Astrocyte (in vitro differentiated cells and primary cell): ENCODE data around the gene KRTAP5-3. TPM values are rescaled to one million over a fixed set of nuclear protein-coding genes. Genes with fewer than 3 reads are reported as not detected.
A peak's percentile ranks its signal among the peaks of the same experiment; 100 is the strongest.
"Not testable (repeated sequence)": the region's sequence is repeated elsewhere in the genome, so short reads cannot be mapped to it uniquely, and the experiment has no call there.

Experiments used
- DNase-seq: peaks from one replicate; pipeline ENCODE4 v3.0.0-alpha.2; 2010; ENCODE audit warnings: low read depth
- FAIRE-seq: peaks from 2 replicates; lab custom pipeline; 2011; peaks lifted over from hg19 to GRCh38; lab: Jason Lieb, UNC
- H2AFZ ChIP-seq: 2 replicates; pipeline ENCODE4 v1.6.0; 2012; ENCODE audit warnings: low read depth, low read length, inconsistent platforms
- H3K27ac ChIP-seq: 2 replicates; pipeline ENCODE4 v1.5.1; 2011; ENCODE audit warnings: low read depth, low read length, inconsistent platforms
- H3K27me3 ChIP-seq: 2 replicates; pipeline ENCODE4 v1.6.0; 2011; ENCODE audit warnings: low read length, inconsistent platforms; ENCODE audit not compliant: insufficient read depth
- H3K36me3 ChIP-seq: 2 replicates; pipeline ENCODE4 v1.5.1; 2011; ENCODE audit warnings: low read length, inconsistent platforms; ENCODE audit not compliant: insufficient read depth
- H3K4me1 ChIP-seq: 2 replicates; pipeline ENCODE4 v1.5.1; 2011; ENCODE audit warnings: low read length, inconsistent platforms; ENCODE audit not compliant: insufficient read depth
- H3K4me2 ChIP-seq: 2 replicates; pipeline ENCODE4 v1.6.0; 2012; ENCODE audit warnings: low read length, inconsistent platforms
- H3K4me3 ChIP-seq: 2 replicates; pipeline ENCODE4 v1.5.1; 2011; ENCODE audit warnings: low read depth, mild to moderate bottlenecking, low read length, inconsistent platforms; ENCODE audit not compliant: insufficient read depth
- H3K79me2 ChIP-seq: 2 replicates; pipeline ENCODE4 v1.6.0; 2012; ENCODE audit warnings: mild to moderate bottlenecking, low read length, inconsistent platforms; ENCODE audit not compliant: insufficient read depth
- H3K9ac ChIP-seq: 2 replicates; pipeline ENCODE4 v1.6.0; 2012; ENCODE audit warnings: mild to moderate bottlenecking, low read length, inconsistent platforms
- H3K9me3 ChIP-seq: 2 replicates; pipeline ENCODE4 v1.5.1; 2012; ENCODE audit warnings: low read depth, mild to moderate bottlenecking, low read length, inconsistent platforms; ENCODE audit not compliant: insufficient read depth
- H4K20me1 ChIP-seq: 2 replicates; pipeline ENCODE4 v1.6.0; 2012; ENCODE audit warnings: low read length, inconsistent platforms; ENCODE audit not compliant: insufficient read depth
- H3K27ac Mint-ChIP-seq: one replicate; pipeline ENCODE4 v1.8.0; 2021; ENCODE audit warnings: mild to moderate bottlenecking, mixed read lengths; ENCODE audit not compliant: unreplicated experiment
- H3K27me3 Mint-ChIP-seq: one replicate; pipeline ENCODE4 v1.8.0; 2021; ENCODE audit warnings: low read depth, mixed read lengths; ENCODE audit not compliant: unreplicated experiment
- H3K36me3 Mint-ChIP-seq: one replicate; pipeline ENCODE4 v1.8.0; 2021; ENCODE audit warnings: low read depth, mixed read lengths; ENCODE audit not compliant: unreplicated experiment
- H3K4me1 Mint-ChIP-seq: one replicate; pipeline ENCODE4 v1.8.0; 2021; ENCODE audit warnings: low read depth, mixed read lengths; ENCODE audit not compliant: unreplicated experiment
- H3K4me3 Mint-ChIP-seq: one replicate; pipeline ENCODE4 v1.8.0; 2021; ENCODE audit warnings: mild to moderate bottlenecking, moderate library complexity, mixed read lengths; ENCODE audit not compliant: unreplicated experiment
- H3K9me3 Mint-ChIP-seq: one replicate; pipeline ENCODE4 v1.8.0; 2021; ENCODE audit warnings: mild to moderate bottlenecking, mixed read lengths; ENCODE audit not compliant: unreplicated experiment
- EZH2 ChIP-seq: IDR thresholded peaks from 2 replicates; pipeline ENCODE4 v1.6.1; 2012; ENCODE audit warnings: mild to moderate bottlenecking, low read length, inconsistent platforms; ENCODE audit not compliant: insufficient read depth
- total RNA-seq: library from RNA; stranded (reverse); gene quantifications from 2 replicates; pipeline ENCODE4 v1.2.1, GENCODE V29; 2021
- TF ChIP-seq, protein P1 (sequence below): IDR thresholded peaks from 2 replicates; pipeline ENCODE4 v1.5.1; 2011; ENCODE audit warnings: low read depth, mild to moderate bottlenecking, inconsistent platforms, low read length, moderate library complexity; ENCODE audit not compliant: insufficient read depth

The KRTAP5-3 gene
- total RNA-seq, 1 donor from 2014 or later: not detected

DNA sequence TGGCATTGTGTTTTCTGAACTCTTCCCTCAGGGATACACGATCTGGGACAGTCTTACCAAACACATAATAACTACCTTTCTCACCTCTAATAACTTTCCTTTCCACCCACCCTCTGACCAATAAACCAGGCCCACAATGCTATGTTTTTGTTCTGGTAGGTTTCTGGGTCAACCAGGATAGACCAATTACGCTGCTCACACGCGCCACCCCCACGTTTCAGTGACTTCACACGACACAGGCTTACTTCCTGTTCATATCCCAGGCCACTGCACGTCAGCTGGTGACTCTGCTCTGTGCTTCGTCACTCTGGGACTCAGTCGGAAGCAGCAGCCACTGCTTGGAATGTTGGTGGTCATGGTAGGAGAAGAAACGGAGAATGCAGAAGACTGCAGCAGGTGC is 11.2 kb upstream of the KRTAP5-3 start:
- Histone ChIP-seq H3K4me1 (no peaks in the 10 kb centered on the region), H2AFZ (no peak overlapping the region), H3K4me3 (no peak overlapping the region), H3K4me2 (no peak overlapping the region), H3K9ac (no peak overlapping the region), H3K9me3 (no peaks in the 10 kb centered on the region), H3K79me2 (no peaks in the 10 kb centered on the region), H4K20me1 (no peaks in the 10 kb centered on the region), H3K27ac (no peak overlapping the region), H3K36me3 (no peaks in the 10 kb centered on the region), H3K27me3 (peaks cover 9% of the 10 kb centered on the region)
- Mint-ChIP-seq H3K36me3 (peaks cover 3% of the 10 kb centered on the region), H3K27ac (no peak overlapping the region), H3K9me3 (peaks cover 16% of the 10 kb centered on the region), H3K4me1 (no peaks in the 10 kb centered on the region), H3K4me3 (no peak overlapping the region), H3K27me3 (peaks cover 60% of the 10 kb centered on the region)
- no peak for DNase-seq
- no peak for TF ChIP-seq EZH2
- TF ChIP-seq, protein P1, sequence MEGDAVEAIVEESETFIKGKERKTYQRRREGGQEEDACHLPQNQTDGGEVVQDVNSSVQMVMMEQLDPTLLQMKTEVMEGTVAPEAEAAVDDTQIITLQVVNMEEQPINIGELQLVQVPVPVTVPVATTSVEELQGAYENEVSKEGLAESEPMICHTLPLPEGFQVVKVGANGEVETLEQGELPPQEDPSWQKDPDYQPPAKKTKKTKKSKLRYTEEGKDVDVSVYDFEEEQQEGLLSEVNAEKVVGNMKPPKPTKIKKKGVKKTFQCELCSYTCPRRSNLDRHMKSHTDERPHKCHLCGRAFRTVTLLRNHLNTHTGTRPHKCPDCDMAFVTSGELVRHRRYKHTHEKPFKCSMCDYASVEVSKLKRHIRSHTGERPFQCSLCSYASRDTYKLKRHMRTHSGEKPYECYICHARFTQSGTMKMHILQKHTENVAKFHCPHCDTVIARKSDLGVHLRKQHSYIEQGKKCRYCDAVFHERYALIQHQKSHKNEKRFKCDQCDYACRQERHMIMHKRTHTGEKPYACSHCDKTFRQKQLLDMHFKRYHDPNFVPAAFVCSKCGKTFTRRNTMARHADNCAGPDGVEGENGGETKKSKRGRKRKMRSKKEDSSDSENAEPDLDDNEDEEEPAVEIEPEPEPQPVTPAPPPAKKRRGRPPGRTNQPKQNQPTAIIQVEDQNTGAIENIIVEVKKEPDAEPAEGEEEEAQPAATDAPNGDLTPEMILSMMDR: no peak
- FAIRE-seq: no peak

DNA sequence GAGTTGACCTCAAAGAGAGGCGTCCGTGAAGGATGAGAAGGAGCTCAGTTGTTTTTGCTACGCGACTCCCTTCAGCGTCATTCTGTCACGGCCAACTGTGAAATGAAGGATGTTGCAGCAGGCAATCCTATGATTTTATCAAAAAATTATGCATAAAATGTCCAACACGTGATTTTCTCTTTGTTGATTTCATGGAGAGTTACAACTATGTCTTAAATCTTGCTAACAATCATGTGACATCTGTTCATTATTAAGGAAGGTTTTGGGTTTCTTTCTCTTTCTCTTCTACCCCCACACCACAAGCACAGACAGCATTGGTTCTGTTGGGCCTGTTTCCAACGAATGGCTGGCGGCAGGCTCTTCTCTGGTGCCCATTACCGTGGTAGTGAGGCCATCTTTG is 10.0 kb upstream of the KRTAP5-3 start:
- H3K9me3 Mint-ChIP-seq: peaks cover 19% of the 10 kb centered on the region
- no peaks in the 10 kb centered on the region for H3K4me1 ChIP-seq
- peaks cover 9% of the 10 kb centered on the region for H3K27me3 ChIP-seq
- H3K4me3 Mint-ChIP-seq: no peak overlapping the region
- H2AFZ ChIP-seq: no peak overlapping the region
- no peaks in the 10 kb centered on the region for H3K9me3 ChIP-seq
- H3K27me3 Mint-ChIP-seq: peaks cover 55% of the 10 kb centered on the region
- H3K36me3 ChIP-seq: no peaks in the 10 kb centered on the region
- H3K36me3 Mint-ChIP-seq: peaks cover 3% of the 10 kb centered on the region
- H3K4me2 ChIP-seq: no peak overlapping the region
- no peaks in the 10 kb centered on the region for H3K79me2 ChIP-seq
- H3K4me3 ChIP-seq: no peak overlapping the region
- no peak for FAIRE-seq
- no peak overlapping the region for H3K27ac ChIP-seq
- TF ChIP-seq EZH2: no peak
- TF ChIP-seq, protein P1: no peak
- no peaks in the 10 kb centered on the region for H4K20me1 ChIP-seq
- DNase-seq: no peak
- H3K9ac ChIP-seq: no peak overlapping the region
- no peak overlapping the region for H3K27ac Mint-ChIP-seq
- H3K4me1 Mint-ChIP-seq: no peaks in the 10 kb centered on the region

DNA sequence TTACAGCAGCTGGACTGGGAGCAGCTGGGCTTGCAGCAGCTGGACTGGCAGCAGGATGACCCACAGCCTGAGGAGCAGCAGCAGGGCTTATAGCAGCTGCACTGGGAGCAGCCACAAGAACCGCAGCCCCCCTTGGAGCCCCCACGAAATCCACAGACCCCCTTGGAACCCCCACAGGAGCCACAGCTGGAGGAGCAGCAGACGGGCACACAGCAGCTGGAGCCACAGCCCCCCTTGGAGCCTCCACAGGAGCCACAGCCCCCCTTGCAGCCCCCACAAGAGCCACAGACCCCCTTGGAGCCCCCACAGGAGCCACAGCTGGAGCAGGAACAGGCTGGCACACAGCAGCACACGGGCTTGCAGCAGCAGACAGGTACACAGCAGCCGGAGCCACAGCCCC is 362 bp downstream of the KRTAP5-3 start:
- not testable (repeated sequence) for H3K79me2 ChIP-seq, H3K36me3 ChIP-seq, H4K20me1 ChIP-seq, H3K27ac ChIP-seq, H3K9ac ChIP-seq, H3K9me3 ChIP-seq, FAIRE-seq, H3K9me3 Mint-ChIP-seq, H3K4me3 ChIP-seq, H3K36me3 Mint-ChIP-seq, H3K27ac Mint-ChIP-seq, H3K4me2 ChIP-seq, H2AFZ ChIP-seq, H3K4me3 Mint-ChIP-seq, H3K4me1 Mint-ChIP-seq, H3K4me1 ChIP-seq, DNase-seq
- peaks cover 22% of the 10 kb centered on the region for H3K27me3 ChIP-seq
- peaks cover 32% of the 10 kb centered on the region for H3K27me3 Mint-ChIP-seq

DNA sequence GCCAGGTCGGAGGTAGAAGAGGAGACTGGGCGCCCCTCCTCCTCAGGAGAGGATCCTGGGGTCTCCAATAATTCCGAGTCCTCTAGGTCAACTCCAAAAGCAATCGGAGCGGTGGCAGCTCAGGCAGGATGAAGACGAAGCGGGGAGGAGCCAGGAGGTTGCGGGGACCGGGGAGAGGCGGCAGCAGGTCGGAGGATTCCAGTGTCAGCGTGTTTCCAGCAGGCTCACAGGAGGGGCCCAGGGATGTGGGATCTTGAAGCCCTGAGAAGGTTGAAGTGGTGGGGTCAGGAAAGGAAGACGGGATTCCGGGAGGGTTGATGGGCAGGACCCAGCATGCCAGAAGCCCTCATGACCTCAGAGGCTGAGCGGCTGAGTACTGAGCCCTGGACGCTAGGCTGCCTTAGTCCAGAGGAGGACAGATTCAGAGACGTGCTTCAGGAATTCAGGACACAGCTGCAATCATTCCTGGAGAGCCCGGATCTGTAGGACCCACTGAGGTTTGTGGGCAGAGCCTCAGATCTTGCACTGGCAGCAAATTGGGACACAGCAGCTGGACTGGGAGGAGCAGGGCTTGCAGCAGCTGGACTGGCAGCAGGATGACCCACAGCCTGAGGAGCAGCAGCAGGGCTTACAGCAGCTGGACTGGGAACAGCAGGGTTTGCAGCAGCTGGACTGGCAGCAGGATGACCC is 962 bp downstream of the KRTAP5-3 start:
- H3K4me1 ChIP-seq, H3K9me3 ChIP-seq, H3K4me1 Mint-ChIP-seq, H3K36me3 Mint-ChIP-seq, H3K9ac ChIP-seq, H3K4me3 ChIP-seq, H2AFZ ChIP-seq, H3K9me3 Mint-ChIP-seq, FAIRE-seq, H3K27ac ChIP-seq, H3K4me2 ChIP-seq, H3K36me3 ChIP-seq, H3K4me3 Mint-ChIP-seq, DNase-seq, H4K20me1 ChIP-seq, H3K79me2 ChIP-seq: not testable (repeated sequence)
- Mint-ChIP-seq H3K27ac (peak overlapping the region; percentile 80), H3K27me3 (peaks cover 34% of the 10 kb centered on the region)
- peaks cover 25% of the 10 kb centered on the region for H3K27me3 ChIP-seq

DNA sequence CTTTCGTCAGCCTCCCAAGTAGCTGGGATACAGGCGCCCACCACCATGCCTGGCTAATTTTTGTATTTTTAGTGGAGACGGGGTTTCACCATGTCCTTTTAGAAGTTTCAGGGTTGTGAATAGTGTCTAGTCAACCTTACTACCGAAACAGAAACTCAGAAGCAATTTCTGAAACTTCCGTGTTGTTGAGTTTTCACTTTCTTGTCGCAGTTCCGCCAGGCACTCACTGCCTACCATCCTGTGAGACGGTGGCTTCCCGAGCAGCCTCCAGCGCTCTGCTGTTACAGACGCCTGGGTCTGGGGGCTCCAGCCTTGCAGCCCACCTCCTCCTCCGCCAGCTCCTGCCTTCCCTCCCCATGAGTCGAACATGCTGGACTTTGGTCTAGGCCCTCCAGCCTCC is 2.3 kb downstream of the KRTAP5-3 start:
- H3K36me3 ChIP-seq, H3K36me3 Mint-ChIP-seq, H3K4me1 ChIP-seq, H4K20me1 ChIP-seq, H3K4me3 ChIP-seq, H3K27ac ChIP-seq, H3K9me3 ChIP-seq, H3K4me1 Mint-ChIP-seq, H3K27ac Mint-ChIP-seq, FAIRE-seq, H2AFZ ChIP-seq, H3K9ac ChIP-seq, H3K9me3 Mint-ChIP-seq, H3K4me3 Mint-ChIP-seq, H3K4me2 ChIP-seq, DNase-seq, H3K79me2 ChIP-seq: not testable (repeated sequence)
- H3K27me3 ChIP-seq: peaks cover 24% of the 10 kb centered on the region
- H3K27me3 Mint-ChIP-seq: peaks cover 35% of the 10 kb centered on the region
